HCEC 1CT (cell line): ENCODE results near the gene COX19.

Experiments used
- DNase-seq: peaks from one replicate; pipeline ENCODE4 v3.0.0-alpha.2; 2017

The COX19 gene, protein sequence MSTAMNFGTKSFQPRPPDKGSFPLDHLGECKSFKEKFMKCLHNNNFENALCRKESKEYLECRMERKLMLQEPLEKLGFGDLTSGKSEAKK

DNA sequence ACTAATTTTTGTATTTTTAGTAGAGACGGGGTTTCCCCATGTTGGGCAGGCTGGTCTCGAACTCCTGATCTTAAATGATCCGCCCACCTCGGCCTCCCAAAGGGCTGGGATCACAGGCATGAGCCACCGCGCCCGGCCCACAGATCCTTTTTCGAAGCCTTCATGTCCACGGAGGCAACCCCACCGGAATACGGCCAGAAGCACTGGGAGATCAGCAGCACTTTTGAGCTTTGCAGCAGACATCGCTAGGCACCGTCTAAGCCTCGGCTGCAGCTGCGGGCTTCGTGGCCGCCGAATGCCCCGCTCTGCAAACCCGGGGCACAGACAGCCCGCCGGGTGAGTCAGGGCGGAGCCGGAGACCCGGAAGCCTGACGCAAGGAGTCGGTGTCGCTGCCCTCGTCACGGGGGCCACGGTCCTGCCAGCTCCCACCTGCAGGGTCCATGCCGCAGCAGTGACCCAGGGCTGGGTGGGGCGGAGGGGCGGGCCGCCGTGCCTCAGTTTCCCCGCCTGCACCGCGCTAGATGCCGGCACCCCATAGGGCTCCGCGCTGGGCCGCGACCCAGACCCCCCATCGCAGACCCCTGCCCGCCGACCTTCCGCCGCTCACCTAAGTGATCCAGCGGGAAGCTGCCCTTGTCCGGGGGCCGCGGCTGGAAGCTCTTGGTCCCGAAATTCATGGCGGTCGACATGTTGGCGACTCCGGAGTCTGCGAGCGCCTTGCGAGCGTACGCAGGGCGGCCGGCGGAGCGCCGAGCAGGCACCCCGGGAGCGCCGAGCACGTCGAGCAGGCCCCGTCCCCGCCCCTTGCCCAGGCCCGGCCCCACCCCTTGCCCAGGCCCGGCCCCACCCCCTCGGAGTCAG lies at the start of gene COX19:
Gene COX19 (minus strand): TSS at position 730 of the 862 bp plus-strand sequence. CDS start 40 bp downstream, at position 690.
- DNase-seq = peak; percentile 81

DNA sequence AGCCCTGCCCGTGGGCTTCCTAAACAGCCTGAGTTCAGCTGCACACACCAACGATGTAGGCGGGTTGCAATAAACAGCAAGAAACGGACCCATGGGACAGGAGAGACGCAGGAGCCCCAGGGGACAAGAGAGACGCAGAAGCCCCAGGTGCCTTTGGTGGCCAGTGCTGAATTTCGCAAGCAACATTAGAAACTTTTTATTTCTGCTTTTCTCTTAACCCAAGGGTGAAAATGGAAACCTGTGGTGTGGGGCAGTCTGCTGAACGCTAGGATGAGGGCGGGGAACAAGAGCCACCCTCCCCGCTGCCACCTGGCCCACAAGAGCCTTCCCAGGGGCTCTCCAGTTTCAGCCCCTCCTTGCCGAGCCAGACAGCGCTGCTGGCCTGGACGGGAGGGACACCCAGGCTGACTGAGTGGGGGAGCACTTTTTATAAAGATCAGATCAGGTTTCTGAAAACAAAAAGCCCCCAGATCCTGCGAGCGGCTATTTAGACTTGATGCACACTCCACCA lies 49.0 kb upstream of the COX19 start:
- no peak for DNase-seq

DNA sequence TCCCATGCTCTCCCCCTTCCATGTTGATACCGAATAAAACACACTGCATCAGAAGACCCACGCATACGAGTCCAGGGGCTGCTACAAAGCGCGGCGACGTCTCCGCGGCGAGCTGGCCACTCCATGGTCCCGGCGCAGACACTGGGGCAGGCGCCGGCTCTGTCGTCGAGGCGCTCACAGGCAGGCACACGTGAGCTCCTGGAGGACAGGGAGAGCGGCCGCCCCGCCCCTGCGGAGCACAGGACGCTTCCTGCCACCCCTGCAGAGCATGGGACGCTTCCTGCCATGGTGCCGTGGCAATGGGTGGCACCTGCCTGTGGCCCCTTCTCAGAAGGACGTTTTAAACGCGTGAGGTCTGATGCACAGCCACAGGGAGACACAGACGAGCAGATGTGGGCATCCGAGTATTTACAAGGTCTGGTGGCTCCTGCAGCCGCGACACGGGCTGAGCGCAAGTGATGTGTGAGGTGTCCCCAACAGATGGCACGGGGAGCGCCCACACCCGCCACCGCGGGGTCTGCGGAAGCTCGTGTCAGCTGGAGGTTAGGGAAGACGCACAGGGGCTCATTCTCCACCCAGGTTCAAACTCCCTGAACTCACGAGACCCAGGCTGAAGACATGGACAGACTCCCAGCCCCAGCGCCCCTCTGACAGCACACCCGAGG lies 47.6 kb upstream of the COX19 start:
- no peak for DNase-seq

DNA sequence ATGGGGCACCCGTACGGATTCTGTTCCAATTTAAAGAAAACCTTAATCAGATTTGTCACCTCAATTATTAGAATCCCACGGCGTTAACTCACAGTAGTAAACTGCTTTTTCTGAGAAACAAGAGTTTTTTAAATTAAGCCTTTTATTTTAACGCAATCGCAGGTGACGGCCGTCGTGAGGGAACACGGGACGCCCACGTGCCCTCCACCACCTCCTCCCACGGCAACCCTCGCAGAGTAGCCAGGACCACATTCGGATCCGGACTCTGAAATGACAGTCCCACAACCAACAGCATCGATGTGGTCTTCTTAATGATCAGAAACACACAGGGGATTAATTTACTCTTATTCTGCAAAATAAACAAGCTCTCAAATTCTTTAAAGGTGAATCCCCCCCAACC lies 47.0 kb upstream of the COX19 start:
- no peak for DNase-seq

DNA sequence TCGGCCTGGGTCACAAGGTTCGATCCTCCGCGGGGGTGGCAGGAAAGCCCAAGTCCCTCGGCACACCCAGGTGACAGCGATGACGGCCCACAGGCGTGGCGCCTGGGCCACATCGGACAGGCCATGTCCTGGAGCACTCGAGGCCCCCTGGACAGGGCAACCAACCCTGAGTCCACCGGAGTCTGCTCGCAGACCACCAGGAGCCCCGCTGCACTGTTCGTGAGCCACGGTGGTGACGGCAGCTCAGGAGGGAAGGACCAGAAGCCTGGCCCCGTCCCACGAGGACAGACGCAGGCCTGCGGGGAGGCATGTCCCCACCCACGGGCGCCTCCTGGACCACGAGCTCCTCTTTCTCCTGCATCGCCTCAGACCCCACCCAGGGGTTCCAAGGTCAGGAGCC lies 46.6 kb upstream of the COX19 start:
- DNase-seq = no peak

DNA sequence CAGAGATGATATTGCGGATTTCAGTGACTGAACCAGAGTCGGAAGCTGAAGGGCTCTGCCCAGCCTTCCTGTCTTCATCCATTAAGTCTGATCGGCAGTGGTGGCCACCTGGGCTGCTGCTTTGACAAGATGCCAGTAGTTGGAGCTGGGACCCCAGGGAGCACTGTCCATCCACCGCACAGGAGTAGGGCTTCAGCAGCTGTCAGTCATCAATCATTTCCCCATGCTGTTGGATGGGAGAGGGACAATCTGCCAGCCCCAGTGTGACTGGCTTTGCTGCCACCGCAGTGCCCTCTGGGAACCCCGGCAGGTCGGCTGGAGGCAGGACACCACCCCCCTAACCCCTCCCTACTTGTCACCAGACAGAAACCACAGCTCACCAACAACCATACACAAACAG lies 46.0 kb upstream of the COX19 start:
- DNase-seq = no peak

DNA sequence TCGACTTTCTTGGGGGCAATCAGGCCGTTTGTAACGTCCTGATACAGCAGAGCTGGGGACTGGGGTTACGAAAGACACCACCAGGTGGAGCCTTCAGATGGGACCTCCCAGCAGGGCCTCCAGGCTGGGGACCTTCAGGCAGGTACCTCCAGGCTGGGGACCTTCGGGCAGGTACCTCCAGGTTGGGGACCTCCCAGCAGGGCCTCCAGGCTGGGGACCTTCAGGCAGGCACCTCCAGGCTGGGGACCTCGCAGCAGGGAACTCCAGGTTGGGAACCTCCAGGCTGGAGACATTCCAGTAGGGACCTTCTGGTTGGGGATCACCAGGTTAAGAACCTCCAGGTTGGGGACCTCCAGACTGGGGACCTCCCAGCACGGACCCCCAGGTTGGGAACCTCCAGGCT lies 45.5 kb upstream of the COX19 start:
- no peak for DNase-seq

DNA sequence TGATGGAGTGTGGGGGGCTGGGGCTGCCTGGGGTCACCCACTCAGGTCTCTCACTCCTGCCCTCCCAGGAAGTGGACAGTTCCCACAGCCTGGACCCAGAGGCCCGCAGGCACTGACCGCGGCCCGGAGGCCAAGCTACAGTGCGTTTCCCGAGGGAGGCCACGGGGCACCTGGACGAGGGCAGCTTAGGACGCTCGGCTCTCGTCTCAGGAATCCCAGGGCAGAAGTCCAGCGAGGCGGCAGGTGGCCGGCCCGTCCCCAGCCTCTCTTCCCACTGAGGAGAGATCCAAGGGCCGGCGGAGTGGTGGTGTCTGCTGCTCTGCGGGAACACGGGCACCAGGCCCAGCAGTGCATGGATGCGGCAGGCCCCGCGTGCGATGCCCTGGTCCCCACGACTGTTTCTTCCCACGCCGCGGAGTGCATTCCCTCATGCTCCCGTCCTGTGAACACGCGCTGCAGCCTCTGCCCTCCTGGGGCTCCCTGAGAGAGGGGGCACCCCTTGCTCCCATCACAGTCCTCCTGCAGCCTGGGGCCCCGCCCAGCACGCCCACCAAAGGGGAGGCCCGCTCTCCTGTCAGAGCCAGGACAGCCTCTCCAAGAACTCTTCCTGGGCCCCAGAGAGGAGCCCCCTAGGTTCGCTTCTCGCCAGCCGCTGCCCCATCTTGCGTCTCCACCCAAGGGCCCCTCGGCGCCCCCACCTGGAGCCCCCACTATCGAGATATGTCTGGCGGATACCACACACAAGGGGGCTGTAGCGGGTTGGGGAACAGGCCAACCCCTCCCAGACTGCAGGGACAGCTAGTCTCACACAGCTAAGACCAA lies 44.7 kb upstream of the COX19 start:
- DNase-seq = no peak

DNA sequence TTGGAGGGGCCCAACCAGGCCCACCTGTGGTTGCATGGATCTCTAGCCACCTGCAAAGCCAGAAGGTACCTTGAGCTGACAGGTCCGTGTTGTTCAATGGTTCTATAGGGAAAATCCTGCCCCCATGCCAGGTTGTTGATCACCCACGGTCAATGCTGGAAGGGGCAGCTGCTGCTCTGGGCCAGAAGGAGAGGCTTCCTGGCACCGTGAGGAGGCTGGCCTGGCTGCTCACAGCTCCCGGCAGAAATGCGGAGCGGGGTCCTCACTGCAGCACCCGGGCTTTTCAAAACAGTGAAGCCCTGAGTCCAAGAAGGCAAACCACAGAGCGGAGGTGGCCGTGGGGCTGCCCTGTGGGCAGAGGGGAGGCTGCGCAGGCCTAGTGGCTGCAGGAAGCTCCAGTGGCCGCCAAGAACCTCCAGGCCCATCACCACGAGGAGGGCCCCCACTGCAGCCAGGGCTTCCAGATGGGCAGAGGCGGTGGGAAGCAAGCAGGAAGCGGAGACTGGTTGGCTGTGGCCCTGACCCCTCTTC lies 44.0 kb upstream of the COX19 start:
- DNase-seq = no peak

DNA sequence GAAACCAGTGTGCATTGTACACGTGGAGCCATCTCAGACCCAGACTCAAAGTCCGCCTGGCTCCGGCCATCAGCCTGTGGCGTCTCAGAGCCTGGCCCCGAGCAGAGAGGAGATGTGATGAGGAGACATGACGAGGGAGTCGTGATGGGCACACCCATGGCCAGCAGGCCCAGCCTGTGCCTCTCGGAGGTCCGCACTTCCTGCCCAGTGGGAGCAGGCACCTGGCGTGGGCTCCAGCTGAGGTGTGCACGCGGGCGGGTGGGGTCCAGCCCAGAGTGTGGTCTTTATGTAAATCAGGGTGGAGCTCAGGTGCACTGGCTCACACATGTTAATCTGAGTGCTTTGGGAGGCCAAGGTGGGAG lies 43.0 kb upstream of the COX19 start:
- no peak for DNase-seq

DNA sequence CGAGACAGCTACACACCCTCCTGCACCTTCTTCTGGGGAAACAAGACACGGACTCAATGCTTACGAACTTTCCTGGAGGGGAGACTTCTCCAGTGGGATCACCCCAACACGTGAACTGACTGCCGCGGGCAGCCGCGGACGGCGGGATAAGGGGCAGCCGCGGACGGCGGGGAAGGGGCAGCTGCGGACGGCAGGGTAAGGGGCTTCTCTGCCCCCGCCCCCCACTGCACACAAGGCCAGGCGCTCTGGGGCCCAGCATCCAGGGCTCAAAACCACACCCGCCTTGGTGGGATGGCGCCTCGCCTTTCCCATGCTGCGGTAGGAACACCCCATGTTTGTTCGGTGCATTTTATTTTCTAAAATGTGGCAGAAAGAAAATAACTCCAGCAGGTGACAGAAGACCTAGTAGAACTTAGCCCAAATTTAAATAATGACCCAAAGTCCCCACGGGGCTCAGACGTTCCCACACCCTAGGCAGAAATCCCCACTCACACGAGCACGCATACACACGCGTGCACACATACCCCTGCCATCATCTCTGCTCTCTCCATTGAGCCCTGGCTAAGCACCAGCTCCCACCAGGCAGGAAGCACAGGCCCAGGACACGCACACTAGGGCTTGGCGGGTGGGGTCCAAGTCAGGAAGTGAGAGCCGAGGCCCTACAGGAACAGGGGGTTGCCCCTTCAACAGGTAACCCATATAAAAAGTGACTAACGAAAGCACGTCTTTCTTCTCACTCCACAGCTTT lies 42.4 kb upstream of the COX19 start:
- DNase-seq = no peak

DNA sequence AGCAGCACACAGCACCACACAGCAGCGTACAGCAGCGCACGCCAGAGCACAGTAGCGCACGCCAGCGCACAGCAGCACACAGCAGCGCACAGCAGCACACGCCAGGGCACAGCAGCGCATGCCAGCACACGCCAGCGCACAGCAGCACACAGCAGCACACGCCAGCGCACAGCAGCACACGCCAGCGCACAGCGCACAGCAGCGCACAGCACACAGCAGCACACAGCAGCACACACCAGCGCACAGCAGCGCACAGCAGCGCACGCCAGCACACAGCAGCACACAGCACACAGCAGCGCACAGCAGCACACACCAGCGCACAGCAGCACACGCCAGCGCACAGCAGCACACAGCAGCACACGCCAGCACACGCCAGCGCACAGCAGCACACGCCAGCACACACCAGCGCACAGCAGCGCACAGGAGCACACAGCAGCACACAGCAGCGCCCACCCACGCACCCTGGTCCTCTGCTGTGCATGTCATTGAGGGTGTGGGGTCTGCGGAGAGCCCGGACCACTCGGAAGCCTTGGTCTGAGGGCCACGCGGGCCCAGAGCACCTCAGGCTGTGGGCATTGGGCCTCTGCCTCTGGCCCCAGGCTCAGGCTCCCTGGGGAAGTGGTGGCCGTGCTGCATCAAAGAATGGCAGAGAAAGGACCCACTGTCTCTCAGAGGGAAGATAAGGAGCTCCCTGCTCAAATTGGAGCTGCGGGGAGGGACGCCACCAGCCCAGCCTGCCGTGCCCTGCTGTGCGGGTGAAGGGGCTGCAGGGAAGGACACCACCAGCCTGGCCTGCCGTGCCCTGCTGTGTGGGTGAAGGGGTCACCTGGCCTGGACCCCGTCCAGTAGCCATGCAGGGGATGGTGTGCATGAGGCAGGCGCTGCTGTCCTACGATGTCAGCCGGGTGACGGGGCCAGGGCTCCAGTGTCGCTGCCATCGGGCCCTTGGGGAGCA lies 41.5 kb upstream of the COX19 start:
- no peak for DNase-seq

DNA sequence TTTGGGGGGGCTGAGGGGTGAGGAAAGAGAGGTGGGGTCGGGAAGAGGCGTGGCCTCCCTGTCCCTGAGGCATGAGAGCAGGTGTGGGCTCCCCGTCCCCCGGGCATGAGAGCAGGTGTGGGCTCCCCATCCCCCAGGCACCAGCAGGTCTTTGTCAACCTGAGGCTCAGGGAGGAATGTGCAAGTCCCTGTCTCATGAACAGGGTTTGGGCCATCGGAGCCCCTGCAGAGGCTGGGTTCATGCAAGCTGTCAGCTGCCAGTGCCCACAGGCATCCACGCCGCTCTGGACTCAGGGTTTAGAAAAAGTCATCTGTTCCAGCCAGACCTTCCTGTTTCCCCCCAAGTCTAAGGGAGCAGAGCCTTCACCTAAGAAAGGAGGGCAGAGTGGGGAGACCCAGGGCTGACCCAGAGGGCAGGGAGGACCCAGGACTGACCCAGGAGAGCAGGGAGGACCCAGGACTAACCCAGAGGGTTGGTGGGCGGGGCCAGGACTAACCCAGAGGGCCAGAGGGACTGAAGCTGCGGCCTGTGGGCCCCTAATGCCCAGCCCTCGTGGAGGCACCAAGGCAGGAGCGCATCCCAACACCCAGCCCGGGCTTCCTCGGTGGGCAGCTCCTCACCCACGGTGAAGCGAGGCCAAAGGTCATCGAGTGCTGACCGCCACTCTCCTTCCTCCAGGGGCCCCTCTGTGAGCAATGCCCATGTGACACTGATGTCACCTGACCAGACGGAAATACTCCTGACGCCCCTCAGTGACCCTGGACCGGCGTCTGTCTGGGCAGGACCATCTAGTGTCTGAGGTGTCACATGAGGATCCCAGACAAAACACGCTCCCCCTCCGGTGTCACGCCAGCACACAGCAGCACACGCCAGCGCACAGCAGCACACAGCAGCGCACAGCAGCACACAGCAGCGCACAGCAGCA lies 40.1 kb upstream of the COX19 start:
- no peak for DNase-seq

DNA sequence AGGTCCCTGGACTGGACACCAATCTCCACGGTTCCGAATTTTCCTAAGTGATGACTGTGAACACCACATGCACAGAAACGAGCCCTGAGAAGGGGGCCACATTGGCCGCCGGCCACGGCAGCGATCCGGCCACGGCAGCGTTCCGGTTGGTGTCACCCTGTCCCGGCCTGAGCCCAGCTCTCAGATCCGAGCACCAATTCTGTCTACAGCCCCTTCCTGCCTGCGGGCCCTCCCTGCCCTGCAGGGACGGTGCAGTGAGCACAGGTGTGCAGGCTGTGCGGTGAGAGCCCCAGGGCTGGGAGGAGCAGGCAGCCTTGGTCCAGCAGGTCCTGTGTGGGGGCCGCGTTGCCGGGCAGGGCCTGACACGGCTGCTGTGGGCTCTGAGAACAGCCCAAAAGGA lies 39.3 kb upstream of the COX19 start:
- no peak for DNase-seq

DNA sequence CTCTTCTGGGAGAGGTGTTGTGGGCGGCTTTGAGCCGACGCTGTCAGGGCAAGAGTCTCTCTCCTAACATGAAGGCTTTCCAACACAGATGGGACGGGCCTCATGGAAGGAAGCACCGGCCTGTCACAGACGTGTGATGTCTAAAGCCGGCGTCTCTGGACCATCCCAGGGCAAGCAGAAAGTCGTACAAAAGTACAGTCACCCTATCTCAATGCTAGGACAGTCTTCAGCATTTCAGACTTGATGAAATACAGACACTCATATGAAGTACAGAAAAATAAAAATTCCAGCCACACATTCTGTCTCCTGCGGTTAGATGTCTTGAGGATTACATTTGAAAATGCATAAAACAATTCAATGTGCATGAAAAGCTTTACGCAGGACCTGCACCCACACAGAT lies 38.2 kb upstream of the COX19 start:
- no peak for DNase-seq

DNA sequence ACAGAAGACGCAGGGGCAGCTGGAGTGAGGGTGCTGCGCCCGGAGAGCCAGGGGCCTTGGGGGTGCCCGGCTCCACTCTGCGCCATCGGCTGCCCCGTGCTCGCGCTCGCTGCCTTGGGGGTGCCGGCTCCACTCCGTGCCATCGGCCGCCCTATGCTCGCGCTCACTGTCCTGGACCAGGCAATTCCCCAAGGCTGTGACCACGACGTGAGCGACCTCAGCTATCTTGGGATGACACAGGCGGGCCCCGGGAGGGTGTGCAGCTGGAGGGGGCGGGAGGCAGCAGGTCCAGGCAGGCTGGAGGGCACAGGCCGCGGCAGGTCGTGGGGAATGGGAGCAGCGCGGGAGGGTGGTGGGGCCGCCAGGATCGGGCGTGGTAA lies 37.4 kb upstream of the COX19 start:
- DNase-seq = no peak

DNA sequence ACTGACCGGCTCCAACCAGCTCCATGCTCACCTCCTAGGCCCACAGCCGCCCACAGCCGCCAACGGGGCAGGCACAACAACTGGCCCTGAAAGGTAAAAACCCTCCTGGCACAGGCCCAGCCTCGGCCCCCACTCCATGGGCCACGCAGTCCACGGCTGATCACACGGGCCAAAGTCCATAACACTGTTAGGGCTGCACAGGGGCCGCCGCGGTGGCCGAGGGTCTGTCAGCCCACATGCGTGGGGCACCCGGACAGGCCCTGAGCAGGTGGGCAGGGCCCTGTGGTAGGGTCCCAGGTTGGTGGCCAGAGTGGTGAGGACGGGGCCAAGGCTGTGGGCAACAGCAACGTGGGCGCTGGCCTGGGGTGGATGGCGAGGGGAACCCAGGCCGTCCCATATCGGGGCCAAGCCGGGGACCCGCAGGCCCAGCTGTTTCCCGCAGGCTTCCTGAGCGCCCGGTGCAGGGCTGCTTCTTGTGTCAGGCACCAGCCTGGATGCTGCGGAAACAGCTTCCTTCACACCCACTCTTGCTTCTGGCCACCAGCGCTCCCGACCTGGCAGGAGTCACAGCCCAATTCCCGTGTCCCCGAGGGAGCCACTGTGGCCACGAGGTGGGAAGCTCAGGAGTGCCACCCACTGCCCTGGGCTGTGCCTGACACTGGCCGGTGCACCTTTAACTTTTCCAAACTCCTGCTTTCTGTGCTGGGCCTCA lies 36.8 kb upstream of the COX19 start:
- no peak for DNase-seq

DNA sequence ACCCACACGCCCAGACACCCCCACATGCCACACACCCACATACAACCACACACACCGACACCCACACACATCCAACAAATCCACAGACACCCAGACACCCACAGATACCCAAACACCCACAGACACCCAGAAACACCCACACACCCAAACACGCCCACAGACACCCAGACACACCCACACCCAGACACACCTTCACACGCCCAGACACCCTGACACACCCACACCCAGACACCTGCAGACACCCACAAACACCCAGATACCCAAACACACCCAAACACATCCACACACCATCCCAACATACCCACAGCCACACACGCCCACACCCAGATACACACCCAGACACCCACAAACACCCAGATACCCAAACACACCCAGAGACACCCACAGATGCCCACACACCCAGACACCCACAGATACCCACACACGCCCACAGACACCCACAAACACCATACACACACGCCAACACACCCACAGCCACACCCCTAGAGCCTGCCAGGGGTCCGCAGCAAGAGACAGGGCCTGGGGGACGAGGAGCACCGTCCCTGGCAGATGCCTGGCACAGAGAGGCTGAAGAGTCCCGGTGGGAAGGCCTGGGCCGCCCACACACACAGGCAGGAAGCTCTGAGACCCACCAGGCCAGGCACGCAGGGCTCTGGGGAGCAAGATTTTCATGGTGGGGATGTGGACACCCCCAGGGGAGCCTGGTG lies 36.1 kb upstream of the COX19 start:
- no peak for DNase-seq

DNA sequence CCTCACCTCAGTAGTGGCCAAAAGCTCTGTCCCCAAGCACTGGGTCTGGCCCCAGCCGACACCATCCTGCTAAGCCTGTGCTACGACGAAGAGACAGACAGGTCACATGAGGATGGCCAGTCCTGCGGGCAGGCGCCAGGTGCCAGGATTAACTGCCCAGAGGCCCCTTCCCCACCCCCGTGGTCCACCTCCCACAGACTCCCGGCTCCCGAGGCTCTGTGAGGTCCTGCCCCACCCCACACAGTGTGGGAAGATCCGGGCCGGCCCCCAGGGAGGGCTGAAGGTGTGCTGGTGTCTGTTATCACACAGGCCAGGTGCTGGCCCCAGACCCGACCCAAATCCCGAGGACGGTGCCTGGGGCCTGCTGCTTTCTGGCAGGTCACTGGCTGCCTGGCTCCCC lies 34.9 kb upstream of the COX19 start:
- DNase-seq = no peak
